ENCODE data around the gene BCAS3.
A peak's percentile ranks its signal among the peaks of the same experiment; 100 is the strongest.
"Not testable (repeated sequence)": the region's sequence is repeated elsewhere in the genome, so short reads cannot be mapped to it uniquely, and the experiment has no call there.

Gene BCAS3

DNA sequence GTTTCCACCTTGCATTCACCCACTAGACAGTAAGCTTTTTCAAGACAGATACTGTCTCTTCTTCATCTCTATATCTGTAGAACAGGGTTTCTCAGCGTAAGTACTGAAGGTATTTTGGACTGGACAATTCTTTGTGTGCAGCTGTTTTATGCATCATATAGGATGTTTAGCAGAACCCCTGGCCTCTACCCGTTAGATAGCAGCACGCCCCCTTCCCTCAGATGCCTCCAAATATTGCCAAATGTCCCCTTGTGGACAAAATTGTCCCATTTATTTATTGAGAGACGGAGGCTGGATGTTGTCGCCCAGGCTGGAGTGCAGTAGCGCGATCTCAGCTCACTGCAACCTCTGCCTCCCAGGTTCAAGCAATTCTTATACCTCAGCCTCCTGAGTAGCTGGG is 458.6 kb downstream of the BCAS3 start:
- no peak for DNase-seq

DNA sequence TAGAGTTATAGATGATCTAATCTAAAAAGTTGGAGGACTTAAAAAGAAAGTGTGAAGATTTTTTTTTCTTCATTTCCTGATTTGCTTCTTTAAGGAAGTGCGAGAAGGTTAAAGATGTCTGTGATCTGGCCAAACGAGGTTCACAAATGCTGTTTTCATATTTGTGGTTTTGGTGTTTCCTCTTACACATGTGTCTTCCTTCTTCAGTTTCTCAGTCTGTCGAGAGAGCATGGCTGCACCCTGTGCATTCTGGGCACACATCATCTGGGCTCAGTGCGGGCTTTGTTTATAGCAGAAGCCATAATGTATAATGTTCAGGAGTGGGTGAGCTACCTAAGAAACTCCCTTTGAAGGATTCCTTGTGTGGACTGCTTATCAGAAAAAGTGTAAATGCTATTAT is 461.6 kb downstream of the BCAS3 start:
- DNase-seq: peak; percentile 73

DNA sequence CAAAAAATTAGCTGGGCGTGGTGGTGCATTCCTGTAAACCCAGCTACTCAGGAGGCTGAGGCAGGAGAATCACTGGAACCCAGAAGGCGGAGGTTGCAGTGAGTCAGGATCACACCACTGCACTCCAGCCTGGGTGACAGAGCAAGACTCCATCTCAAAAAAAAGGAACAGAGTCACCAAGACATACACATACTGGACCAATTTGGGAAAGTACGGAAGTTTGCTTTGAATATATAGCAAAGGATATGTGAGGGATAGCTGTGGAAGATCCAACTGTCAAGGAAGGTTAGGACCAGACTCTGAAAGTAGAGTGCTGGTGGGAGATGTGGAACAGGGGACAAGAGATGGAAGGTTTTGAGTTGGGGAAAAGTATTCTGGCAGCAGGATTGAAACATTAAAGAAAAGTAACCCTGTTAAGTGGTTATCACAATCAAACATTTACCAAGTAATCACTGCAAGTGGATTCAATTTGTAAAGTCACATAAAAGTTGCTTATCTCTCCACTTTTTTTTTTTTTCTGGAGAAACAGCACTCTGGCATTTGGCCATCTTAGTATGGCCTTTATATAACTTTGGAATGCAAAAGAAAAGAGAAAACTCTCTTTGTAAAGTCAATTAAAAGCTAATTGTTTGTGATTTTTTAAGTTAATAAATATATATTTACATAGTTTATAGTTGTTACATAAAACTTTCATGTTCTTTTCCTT is 462.6 kb downstream of the BCAS3 start:
- DNase-seq: no peak

DNA sequence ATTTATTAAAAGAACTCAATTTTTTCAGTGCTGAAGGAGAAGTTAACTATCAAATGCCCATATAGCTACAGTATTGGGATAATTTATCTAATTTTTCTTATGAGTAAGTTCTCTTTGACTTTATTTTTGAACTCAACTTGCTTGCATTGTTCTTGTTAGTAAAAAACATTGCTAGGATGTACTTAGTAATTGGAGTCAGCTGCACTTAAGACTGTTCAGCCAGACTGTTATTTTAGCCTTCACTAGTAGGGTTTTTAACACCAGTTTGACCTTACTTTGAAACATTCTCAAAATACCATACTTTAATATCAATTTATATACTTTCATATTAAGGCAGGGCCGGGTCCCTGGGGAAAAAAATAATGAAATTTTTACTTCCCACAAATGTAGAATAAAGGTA is 465.4 kb downstream of the BCAS3 start:
- no peak for DNase-seq

DNA sequence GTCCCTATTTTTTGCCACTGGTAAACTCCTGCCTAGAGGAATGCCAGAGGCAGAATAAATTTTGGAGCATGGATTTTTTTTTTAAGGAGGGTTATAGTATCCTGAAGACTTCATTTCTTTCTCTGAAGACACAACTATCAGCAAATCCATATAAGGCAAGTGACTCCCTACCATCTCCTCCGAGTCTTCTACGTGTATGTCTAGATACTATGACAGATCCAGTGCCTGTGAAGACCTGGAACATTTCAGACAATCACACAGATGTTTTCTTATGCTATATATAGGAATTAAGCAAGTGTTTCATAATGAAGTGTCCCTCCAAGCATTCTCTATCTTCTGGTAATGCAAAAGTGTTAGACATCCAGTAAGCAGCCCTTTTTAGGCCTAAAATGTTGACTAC is 466.5 kb downstream of the BCAS3 start:
- DNase-seq: no peak

DNA sequence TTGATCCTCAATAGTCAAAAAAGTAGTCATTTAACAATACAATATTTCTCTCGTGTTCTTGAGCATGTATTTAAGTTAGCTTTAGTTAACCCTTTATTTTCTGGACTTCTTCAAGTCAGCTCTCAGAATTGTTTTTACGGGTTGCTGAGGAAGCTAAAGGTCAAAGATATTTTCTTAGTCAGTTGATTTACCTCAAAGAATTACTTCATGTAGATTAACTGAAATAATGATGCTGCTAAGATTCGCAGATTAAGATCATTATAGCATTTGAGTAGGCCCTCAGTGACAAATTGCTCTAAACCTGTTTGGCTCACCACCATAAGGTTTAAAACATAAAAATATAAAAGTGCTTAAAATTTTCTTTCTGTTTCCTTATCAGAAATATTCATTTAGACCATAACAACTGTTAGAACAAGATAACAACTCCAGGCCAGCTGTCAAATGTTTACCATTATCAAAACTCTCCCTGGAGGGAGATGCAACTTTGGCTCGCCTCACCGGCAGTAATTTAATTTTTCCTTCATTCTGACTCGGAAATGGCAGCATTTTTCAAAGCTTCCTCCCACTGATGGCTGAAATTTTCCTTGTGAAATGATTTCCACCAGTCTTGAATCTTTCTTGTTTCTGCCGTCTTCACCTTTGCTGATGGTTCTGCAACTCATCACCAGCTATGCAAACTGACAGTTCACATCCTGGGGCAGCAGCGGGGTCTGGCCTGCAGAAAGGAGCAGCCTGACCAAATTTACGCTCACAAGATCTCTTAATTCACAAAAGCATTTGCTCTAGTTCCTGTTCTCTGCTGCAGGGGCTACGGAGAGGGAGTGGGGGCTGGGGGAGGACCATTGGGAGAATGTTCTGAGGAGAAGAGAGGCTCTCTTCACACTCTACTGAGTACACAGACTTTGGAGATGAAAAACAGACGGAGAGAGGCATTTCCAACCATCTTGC is 467.2 kb downstream of the BCAS3 start:
- no peak for DNase-seq

DNA sequence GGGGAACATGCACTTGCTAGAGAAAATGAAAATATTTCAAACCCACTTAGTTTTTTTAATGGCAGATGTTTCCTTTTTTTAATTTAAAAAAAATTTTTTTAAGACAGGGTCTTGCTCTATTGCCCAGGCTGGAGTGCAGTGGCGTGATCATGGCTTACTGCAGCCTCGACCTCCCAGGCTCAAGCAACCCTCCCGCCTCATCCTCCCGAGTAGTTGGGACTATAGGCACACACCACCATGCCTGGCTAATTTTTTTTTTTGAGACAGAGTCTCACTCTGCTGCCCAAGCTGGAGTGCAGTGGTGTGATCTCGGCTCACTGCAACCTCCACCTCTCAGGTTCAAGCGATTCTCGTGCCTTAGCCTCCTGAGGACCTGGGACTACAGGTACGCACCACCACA is 469.2 kb downstream of the BCAS3 start:
- DNase-seq: not testable (repeated sequence)

DNA sequence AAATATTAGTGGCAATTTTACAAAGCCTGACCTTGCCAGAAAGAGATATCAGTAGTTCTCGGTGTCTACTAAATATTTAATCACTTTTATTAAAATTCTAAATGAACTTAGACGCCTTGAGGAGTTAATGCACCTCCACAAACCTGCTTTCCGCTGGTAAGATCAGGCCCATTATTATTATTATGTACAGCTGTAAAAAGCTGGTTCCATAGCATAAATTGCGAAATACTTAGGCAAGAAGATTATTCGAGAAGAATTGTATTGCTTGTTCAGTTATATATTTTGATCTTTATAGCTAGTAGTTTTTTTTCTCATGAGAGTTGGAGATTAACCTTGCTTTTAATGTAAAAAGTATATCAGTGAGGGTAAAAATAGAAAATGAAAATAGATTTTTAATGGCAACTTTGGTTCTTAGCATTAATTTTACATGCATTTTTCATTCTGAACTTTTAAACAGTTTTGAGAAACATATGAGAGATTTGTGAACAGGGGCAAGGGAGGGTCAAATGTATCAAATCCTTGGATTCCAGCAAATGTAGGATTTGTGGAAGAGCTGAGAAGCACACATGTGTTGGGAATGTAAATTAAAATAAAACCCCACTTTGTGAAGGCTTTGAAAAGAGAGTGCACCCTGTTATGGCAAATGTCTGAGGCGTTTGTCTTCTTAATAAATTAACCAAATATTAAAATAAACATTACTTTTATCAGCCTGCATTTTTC is 471.6 kb downstream of the BCAS3 start:
- DNase-seq: no peak

DNA sequence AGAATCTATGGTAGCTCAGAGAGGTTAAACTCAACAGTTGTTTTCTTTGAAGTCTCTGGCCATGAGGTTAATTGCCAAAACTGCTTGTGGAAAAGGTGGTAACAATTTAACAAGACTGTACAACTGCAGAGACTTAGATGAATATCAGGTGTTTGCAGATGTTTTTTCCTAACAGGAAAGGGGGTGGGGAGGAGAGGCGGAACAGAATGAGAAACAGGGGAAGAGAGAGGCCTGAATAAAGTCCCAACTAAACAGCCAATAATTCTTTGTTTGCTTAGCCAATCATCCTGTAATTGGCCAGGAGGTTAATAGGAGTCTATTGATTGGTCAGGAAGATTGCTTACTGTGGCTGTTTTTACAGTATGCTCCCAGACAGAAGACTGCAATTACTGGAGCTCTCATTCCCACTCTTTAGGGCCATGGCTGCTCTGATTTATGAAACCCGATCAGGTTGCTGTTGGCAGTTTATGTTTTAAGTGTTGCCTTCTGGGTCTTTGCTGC is 472.3 kb downstream of the BCAS3 start:
- DNase-seq: no peak

DNA sequence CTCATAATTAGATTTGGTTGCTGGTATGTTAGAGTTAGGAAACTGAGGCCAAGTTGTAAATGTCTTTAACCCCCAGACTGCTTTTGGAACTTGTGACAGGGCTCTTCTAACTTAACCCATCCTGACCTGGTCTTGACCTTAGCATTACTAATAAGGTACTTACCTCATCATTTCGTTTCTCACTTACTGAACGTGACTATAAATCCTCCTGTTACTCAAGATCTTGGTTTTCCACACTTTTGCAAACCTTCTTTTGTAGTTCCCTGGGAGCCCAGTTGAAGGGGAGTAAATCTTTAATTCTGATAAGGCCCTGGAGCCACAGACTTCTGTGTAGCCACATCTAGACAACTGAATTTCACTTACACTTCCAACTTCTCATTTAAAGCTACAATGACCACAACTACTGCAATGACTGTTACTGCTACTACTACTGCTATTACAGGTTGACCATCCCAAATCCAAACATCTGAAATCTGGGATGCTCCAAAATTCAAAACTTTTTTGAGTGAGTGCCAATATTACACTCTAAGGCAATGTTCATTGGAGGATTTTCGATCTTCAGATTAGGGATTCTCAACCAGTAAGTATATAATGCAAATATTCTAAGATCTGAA is 473.1 kb downstream of the BCAS3 start:
- no peak for DNase-seq

DNA sequence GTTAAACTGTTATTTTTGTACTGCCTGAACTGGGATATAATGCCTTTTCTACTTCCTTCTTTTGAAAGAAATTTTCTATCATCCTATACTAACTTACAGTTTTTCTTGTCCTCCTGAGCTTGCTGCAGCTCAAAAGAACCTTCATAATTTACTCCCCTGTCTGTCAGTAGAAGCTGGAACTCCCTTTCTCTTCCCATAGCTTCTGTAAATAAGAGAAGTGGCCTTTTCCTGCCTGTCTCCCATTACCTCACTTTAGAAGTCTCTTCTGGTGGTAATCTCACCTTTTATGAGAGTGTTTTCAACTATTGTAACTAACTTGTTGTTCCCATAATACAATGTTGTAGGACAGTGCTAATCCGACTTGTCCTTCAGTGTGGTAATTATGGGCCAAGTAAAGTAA is 475.2 kb downstream of the BCAS3 start:
- no peak for DNase-seq

DNA sequence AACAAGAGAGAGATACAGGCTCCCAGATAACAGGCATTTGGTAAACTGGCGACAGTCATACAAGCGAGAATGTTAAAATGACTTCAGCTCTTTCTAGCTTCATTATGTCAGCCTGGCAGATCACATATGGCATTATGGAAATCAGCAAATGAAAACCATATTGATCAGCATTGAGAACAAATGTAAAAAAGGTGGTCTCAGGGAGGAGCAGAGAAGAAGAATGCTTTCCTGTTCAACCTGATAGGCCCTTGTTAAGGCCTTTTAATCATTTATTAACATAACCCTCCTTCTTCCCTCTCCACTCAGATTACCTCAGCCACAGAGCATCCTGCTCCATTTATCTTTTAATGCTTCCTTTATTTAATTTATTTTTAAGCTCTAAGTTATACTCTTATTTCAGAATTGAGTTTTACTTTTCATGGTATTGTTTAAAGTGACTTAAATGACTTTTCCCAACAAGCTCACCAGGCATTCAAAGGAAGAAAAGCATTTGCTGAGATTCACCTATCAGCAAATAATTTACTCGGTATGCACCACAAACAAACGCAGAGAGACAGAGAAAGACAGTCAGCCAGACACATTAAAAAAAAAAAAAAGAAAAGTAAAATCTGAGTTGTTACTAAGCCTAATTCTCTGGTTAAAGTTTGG is 478.1 kb downstream of the BCAS3 start:
- DNase-seq: no peak

DNA sequence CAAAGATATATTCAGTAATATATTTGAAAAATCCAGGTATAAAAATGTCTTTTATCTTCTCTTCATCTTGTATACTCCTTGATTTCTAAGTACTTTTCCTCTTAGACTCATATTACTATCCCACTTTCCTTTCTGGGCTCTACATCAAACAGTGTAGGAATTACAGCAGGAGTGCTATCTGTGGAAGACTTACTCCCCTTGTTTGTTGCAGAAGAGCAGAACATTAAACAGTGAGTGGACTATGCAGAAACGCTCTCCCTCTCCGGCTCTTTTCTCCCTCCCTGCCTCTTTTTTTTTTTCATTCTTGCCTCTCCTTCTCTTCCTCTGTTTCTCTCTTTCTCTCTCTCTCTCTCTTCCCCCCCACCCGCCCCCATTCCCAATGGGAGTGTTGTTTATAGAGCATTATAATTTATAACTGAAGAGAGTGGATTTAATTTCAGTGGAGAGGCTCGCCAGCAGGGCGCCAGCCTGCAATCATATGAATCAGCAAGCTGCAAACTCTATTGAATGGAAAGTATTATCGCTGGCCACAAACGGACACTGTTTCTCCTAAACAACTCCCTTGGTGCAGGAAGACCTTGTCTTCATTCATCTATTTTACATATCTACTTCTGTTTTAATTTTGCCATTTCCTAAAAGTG is 479.7 kb downstream of the BCAS3 start:
- no peak for DNase-seq

DNA sequence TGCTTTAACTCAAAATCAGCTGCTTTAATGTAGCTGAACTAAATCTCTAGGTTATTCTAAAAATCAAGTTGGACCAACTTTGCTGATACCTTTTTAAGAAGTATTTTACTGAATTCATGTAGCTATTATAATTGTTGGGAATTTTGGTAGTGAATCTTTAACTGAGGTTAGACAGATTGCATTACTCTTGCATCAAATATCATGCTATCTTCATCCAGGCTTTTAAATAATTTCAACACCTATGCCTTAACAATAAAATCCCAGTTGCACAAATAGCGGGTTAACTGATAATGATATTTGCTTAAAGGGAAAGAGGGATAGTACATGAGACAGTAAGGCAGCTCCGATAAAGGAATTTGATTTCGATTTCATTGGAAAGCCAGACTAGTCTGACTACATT is 480.7 kb downstream of the BCAS3 start:
- no peak for DNase-seq

DNA sequence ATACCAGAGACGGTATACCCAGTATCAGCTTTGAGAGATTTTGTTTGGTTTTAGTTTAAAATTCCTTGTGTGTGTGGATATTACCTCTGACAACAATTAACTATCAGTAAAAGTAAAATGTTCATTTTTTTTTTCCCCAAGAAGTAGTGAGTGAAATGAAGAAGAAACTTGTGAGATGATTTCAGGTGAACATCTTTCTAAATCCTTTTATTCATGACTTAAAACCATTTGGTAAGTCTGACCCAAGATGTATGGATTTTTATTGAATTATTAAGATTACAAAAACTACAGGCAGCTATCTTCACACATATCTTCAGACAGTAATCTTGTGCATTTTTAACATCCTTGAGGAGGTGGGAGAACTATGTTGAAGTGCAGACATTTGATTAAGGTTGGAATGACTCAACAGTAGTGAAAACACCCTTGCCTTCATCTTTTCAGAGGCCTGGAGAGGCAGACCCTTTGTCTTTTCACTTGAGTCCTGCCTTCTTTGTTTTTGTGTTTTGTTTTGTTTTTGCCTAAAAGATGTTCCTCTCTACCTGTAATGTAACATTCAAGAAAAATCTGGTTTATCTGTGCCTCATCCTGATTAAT is 481.7 kb downstream of the BCAS3 start:
- DNase-seq: no peak

DNA sequence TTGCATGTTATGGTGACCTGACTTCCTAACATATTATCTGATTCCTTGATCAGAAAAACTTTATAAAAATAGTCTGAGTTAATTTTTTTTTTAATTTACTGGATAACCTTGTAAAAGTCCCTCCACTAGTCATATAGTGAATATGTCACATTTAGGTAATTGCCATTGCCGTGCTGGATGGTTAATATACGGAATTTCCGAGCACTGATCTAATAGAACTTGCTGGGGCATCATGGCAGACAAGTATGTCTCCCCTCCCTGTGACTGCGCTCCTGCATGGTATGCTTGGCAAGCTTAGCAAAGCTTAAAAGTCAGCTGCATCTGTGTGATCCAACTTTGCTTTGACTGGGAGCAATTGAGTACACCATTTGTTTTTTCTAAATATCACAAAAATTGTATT is 482.6 kb downstream of the BCAS3 start:
- DNase-seq: no peak

DNA sequence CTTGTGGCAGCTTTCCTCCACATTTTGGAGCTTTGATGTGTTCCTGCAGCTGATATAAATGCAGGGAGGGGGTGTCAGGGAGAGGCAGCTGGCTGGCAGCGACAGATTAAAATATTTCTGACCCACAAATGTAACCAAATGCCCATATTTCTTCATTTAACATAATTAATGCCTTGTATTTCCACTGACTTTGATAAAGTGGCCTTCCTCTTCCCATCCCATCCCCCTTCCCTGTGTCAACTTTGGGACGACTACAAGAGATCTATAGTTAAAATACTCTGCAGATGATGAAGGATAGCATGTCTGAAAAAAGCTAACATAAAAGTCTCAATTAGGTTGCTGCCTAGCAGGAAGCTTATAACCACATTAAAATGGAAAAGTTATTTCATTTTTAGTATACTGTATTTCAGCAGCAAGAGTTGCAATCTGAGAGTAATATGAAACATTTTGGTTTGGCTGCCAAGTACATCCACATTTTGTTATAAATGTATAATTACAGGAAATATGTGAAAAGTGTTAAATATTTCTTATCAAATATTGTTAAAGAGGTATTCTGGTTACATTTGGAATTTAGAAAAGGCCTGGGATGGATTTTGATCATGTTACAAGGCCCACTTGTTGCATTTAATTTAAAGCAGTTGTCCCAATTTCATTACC is 483.3 kb downstream of the BCAS3 start:
- no peak for DNase-seq

DNA sequence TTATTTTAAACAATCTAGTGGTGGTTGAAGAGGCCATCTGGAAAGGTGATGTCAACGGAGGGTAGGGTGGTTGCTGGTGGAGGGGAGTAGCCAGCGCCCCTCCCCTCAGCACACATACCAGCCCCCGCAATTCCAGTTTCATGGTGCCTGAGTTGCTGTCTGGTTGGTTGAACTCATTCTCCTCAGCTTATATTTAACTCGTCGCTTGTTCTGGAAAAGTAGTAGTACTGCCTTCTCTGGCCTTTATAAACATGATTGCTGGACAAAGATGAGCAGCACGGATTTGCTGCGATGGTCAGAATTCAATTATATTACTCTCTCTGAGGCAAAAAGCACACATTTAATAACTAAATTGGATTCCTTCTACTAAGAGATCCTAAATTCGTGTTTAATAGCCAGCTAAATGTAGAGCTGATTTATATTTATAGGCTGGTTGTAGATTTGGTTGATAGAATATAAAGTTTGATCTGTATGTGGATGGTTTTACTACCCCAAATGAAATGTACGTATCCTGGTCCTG is 484.0 kb downstream of the BCAS3 start:
- no peak for DNase-seq

DNA sequence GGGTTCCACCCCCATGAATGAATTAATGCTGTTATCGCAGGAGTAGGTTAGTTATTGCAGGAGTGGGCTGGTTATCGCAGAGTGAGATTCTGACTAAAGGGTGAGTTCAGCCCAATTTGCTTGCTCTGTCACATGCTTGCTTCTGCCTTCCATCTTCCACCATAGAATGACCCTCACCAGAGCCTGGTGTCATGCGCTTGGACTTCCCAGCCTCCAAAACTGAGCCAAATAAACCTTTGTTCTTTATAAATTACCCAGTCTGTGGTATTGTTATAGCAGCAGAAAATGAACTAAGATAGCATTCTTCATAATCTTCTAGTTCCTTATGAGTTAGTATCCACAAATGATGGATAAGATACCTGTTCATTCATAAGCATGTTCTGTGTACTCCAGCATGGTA is 486.9 kb downstream of the BCAS3 start:
- DNase-seq: no peak

DNA sequence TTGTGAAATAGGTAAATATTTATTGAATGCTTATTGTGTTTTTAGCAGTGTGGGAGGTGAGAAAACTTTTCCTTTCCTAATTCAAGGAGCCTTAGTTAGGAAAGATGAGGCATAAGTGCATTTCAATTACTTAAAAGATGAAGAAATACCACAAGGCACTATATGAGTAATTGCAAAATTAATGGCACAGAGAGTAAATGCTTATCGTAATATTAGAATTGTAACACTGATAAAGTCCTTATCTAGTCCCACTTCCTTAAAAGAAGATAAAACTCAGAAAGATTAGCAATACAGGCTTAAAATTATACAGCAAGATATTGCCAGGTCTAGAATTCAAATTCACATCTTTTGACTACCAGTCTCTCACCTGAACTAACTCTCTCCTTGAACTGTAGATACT is 489.4 kb downstream of the BCAS3 start:
- no peak for DNase-seq

DNA sequence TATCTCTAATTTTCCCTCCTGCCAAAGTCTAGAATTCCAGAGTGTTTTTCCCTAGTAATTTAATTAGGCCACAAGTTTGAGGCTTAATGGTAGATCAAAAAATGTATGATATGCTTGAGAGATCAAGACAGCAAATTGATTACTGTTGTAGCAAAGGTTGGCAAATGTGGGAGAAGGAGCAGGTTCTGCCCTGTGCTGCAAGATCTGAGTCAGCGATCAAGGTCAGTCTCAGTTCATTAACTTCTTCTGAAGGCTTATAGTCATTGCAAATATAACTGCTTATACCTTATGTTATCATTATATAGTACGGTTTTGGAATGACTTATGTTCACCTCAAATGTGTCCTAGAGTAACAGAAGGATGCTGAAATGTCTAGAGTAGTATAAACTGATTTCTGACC is 490.9 kb downstream of the BCAS3 start:
- no peak for DNase-seq
